Muscle of leg (tissue), 11 donors: ENCODE data around the gene ME3. TPM values are rescaled to one million over a fixed set of nuclear protein-coding genes. Genes with fewer than 3 reads are reported as not detected.
A peak's percentile ranks its signal among the peaks of the same experiment; 100 is the strongest.
"Not testable (repeated sequence)": the region's sequence is repeated elsewhere in the genome, so short reads cannot be mapped to it uniquely, and the experiment has no call there.

ENCODE experiments used
- DNase-seq: peaks from one replicate; pipeline ENCODE4 v3.0.0; 2013
- H3K27ac ChIP-seq: one replicate; pipeline ENCODE4 v1.5.1; 2013; ENCODE audit warnings: mild to moderate bottlenecking, low read length, control low read depth
- H3K27me3 ChIP-seq: one replicate; pipeline ENCODE4 v1.6.1; 2013; ENCODE audit warnings: low read length; ENCODE audit not compliant: control insufficient read depth, insufficient read depth
- H3K36me3 ChIP-seq: one replicate; pipeline ENCODE4 v1.6.1; 2013; ENCODE audit warnings: low read length; ENCODE audit not compliant: control insufficient read depth, insufficient read depth
- H3K4me1 ChIP-seq: one replicate; pipeline ENCODE4 v1.6.1; 2013; ENCODE audit warnings: low read length; ENCODE audit not compliant: control insufficient read depth, insufficient read depth
- H3K4me3 ChIP-seq: one replicate; pipeline ENCODE4 v1.5.1; 2013; ENCODE audit warnings: low read length, control low read depth
- H3K9me3 ChIP-seq: replicated peaks from 2 replicates; pipeline ENCODE4 v1.6.1; 2013; ENCODE audit warnings: low read depth, low read length; ENCODE audit not compliant: control insufficient read depth
- WGBS: methylation state at CpG from one replicate; pipeline ENCODE4 v1.1.5; 2013; ENCODE audit warnings: missing lambda C conversion rate; ENCODE audit not compliant: insufficient coverage; 5-methylcytosine and 5-hydroxymethylcytosine counted together
- polyA plus RNA-seq, 8 donors: library from polyadenylated mRNA; unstranded; fragments of 120-200 nt; gene quantifications; one replicate each; pipeline versions ENCODE4 v1.2.1 to v1.2.3, GENCODE V29; 2013; ENCODE audit warnings: inconsistent platforms in 1 of 8, low replicate concordance in 1 of 8; ENCODE audit not compliant: insufficient read length in 8 of 8, insufficient read depth in 1 of 8
- total RNA-seq: library from RNA; stranded (reverse); fragments of 120-200 nt; gene quantifications from one replicate; pipeline ENCODE4 v1.2.4, GENCODE V29; 2013

The ME3 gene
- total and polyA plus RNA-seq, 9 donors, result 7.0 to 12.4 (median 9.9) TPM

GRCh38 chr11:86418917-86419316, 253.5 kb downstream of the ME3 start:
- peak; percentile 54 for DNase-seq
- whole genome bisulfite sequencing, result no CpG with 5 or more reads among the region's 2 CpGs

GRCh38 chr11:86418513-86418912, 253.9 kb downstream of the ME3 start:
- no CpG with 5 or more reads among the region's 3 CpGs for WGBS
- Histone ChIP-seq H3K4me3 (no peak overlapping the region), H3K36me3 (no peaks in the 10 kb centered on the region), H3K9me3 (no peaks in the 10 kb centered on the region), H3K4me1 (no peaks in the 10 kb centered on the region), H3K27ac (no peak overlapping the region), H3K27me3 (no peaks in the 10 kb centered on the region)
- DNase-seq, result no peak

More at GRCh38 chr11:86418917-86419316, 253.5 kb downstream of the ME3 start:
- Histone ChIP-seq H3K27me3 (no peaks in the 10 kb centered on the region), H3K36me3 (no peaks in the 10 kb centered on the region), H3K27ac (no peak overlapping the region), H3K4me1 (no peaks in the 10 kb centered on the region), H3K4me3 (no peak overlapping the region), H3K9me3 (no peaks in the 10 kb centered on the region)

- Histone ChIP-seq H3K27me3 (no peaks in the 10 kb centered on the region), H3K4me1 (no peaks in the 10 kb centered on the region), H3K9me3 (no peaks in the 10 kb centered on the region), H3K27ac (no peak overlapping the region), H3K4me3 (no peak overlapping the region), H3K36me3 (no peaks in the 10 kb centered on the region)
- WGBS, result no CpG with 5 or more reads among the region's 3 CpGs
- no peak for DNase-seq
Observed at GRCh38 chr11:86418106-86418505, 254.3 kb downstream of the ME3 start.

GRCh38 chr11:86416951-86417350, 255.5 kb downstream of the ME3 start:
- H3K4me3 ChIP-seq, H3K27me3 ChIP-seq, DNase-seq, H3K4me1 ChIP-seq, H3K36me3 ChIP-seq, H3K9me3 ChIP-seq, H3K27ac ChIP-seq: not testable (repeated sequence)
- WGBS, result 89% methylated on average over 3 of the region's 9 CpGs

GRCh38 chr11:86416494-86416893, 255.9 kb downstream of the ME3 start:
- no peaks in the 10 kb centered on the region for H3K27me3 ChIP-seq
- H3K9me3 ChIP-seq, result no peaks in the 10 kb centered on the region
- H3K4me3 ChIP-seq, result no peak overlapping the region
- no peaks in the 10 kb centered on the region for H3K36me3 ChIP-seq
- DNase-seq, result peak; percentile 36
- H3K4me1 ChIP-seq, result no peaks in the 10 kb centered on the region
- H3K27ac ChIP-seq, result no peak overlapping the region
- WGBS, result no CpG with 5 or more reads among the region's 1 CpG

- WGBS, result no CpG with 5 or more reads among the region's 4 CpGs
- H3K27me3 ChIP-seq, result no peaks in the 10 kb centered on the region
- no peaks in the 10 kb centered on the region for H3K4me1 ChIP-seq
- H3K9me3 ChIP-seq, result no peaks in the 10 kb centered on the region
- H3K27ac ChIP-seq, result no peak overlapping the region
- no peak overlapping the region for H3K4me3 ChIP-seq
- DNase-seq, result no peak
- H3K36me3 ChIP-seq, result no peaks in the 10 kb centered on the region
Observed at GRCh38 chr11:86415026-86415425, 257.4 kb downstream of the ME3 start.

GRCh38 chr11:86414032-86414431, 258.4 kb downstream of the ME3 start:
- no peak overlapping the region for H3K4me3 ChIP-seq
- no peaks in the 10 kb centered on the region for H3K36me3 ChIP-seq
- H3K4me1 ChIP-seq, result no peaks in the 10 kb centered on the region
- DNase-seq, result no peak
- no peak overlapping the region for H3K27ac ChIP-seq
- H3K27me3 ChIP-seq, result no peaks in the 10 kb centered on the region
- H3K9me3 ChIP-seq, result no peaks in the 10 kb centered on the region
- no CpG with 5 or more reads among the region's 2 CpGs for WGBS

- Histone ChIP-seq H3K27ac (no peak overlapping the region), H3K4me1 (no peaks in the 10 kb centered on the region), H3K9me3 (no peaks in the 10 kb centered on the region), H3K4me3 (no peak overlapping the region), H3K27me3 (no peaks in the 10 kb centered on the region), H3K36me3 (no peaks in the 10 kb centered on the region)
- DNase-seq, result no peak
Observed at GRCh38 chr11:86408845-86409244, 263.6 kb downstream of the ME3 start.

GRCh38 chr11:86403458-86403857, 269.0 kb downstream of the ME3 start:
- H3K27ac ChIP-seq, result no peak overlapping the region
- WGBS, result 42% methylated on average over 1 of the region's 1 CpG
- no peaks in the 10 kb centered on the region for H3K36me3 ChIP-seq
- H3K4me3 ChIP-seq, result no peak overlapping the region
- DNase-seq, result peak; percentile 50
- no peaks in the 10 kb centered on the region for H3K27me3 ChIP-seq
- H3K4me1 ChIP-seq, result no peaks in the 10 kb centered on the region
- no peaks in the 10 kb centered on the region for H3K9me3 ChIP-seq

GRCh38 chr11:86398106-86398505, 274.3 kb downstream of the ME3 start:
- Histone ChIP-seq H3K9me3 (no peaks in the 10 kb centered on the region), H3K27me3 (no peaks in the 10 kb centered on the region)

GRCh38 chr11:86397351-86397750, 275.1 kb downstream of the ME3 start:
- H3K27me3 ChIP-seq, result no peaks in the 10 kb centered on the region
- no peaks in the 10 kb centered on the region for H3K4me1 ChIP-seq
- no peaks in the 10 kb centered on the region for H3K9me3 ChIP-seq
- H3K36me3 ChIP-seq, result no peaks in the 10 kb centered on the region
- H3K4me3 ChIP-seq, result no peak overlapping the region
- no peak for DNase-seq
- no peak overlapping the region for H3K27ac ChIP-seq

More at GRCh38 chr11:86398106-86398505, 274.3 kb downstream of the ME3 start:
- no peak overlapping the region for H3K4me3 ChIP-seq
- WGBS, result 95% methylated on average over 2 of the region's 3 CpGs
- DNase-seq, result no peak
- no peak overlapping the region for H3K27ac ChIP-seq
- no peaks in the 10 kb centered on the region for H3K4me1 ChIP-seq
- H3K36me3 ChIP-seq, result no peaks in the 10 kb centered on the region
